K562 (cell line): ENCODE measurements around the gene SH3D19.

ENCODE experiments used
- CTCF ChIP-seq, 3 experiments: IDR thresholded peaks in 2 of 3; conservative IDR thresholded peaks in 1 of 3; 2 replicates each; pipeline ENCODE4 v1.5.1; 2011 to 2012; ENCODE audit warnings: low read length in 3 of 3, mild to moderate bottlenecking in 3 of 3, control low read depth in 2 of 3, improper control_type of control experiment in 1 of 3, inconsistent platforms in 1 of 3, low read depth in 1 of 3, mixed read lengths in 1 of 3, moderate library complexity in 1 of 3; ENCODE audit not compliant: insufficient read depth in 2 of 3
- FOXK2 ChIP-seq, 2 experiments: fragments of 450-650 bp; IDR thresholded peaks in 1 of 2; conservative IDR thresholded peaks in 1 of 2; 2 replicates each; pipeline ENCODE4 v1.6.1; 2016; ENCODE audit warnings: low read depth in 2 of 2, mild to moderate bottlenecking in 1 of 2
- PHF8 ChIP-seq: fragments of 200-600 bp; sonication (generic); IDR thresholded peaks from 2 replicates; pipeline ENCODE4 v1.6.1; 2012; ENCODE audit warnings: mixed run types, mild to moderate bottlenecking, inconsistent platforms, low read length, moderate library complexity, borderline replicate concordance
- POLR2A ChIP-seq: fragments of 450-650 bp; conservative IDR thresholded peaks from 2 replicates; pipeline ENCODE4 v1.6.1; 2016
- POLR2G ChIP-seq: fragments of 200-400 bp; formaldehyde crosslinking; IDR thresholded peaks from 2 replicates; pipeline ENCODE4 v1.6.1; 2017; ENCODE audit warnings: low read depth, mild to moderate bottlenecking, antibody characterized with exemption, low read length, moderate library complexity
- RAD21 ChIP-seq, 2 experiments: fragments of 250-450 bp in 1 of 2; fragments of 450-650 bp in 1 of 2; sonication (Bioruptor Pico) in 1 of 2; formaldehyde crosslinking in 1 of 2; IDR thresholded peaks in 1 of 2; conservative IDR thresholded peaks in 1 of 2; 2 replicates each; pipeline versions ENCODE4 v1.4.0 to v1.8.0; 2020 to 2022; ENCODE audit warnings: mild to moderate bottlenecking in 2 of 2, moderate library complexity in 1 of 2
- TRIM28 ChIP-seq: fragments of 450-650 bp; IDR thresholded peaks from 2 replicates; pipeline ENCODE4 v1.6.1; 2017
- YBX1 ChIP-seq: fragments of 450-650 bp; IDR thresholded peaks from 2 replicates; pipeline ENCODE4 v1.7.1; 2016; ENCODE audit warnings: mild to moderate bottlenecking
- ZNF395 ChIP-seq: fragments of 200-800 bp; sonication (Bioruptor generic); IDR thresholded peaks from 2 replicates; pipeline ENCODE4 v1.6.1; 2017; ENCODE audit warnings: missing genetic modification characterization, missing compliant biosample characterization
- ZNF583 ChIP-seq: fragments of 250-450 bp; sonication (Bioruptor Pico); IDR thresholded peaks from 2 replicates; pipeline ENCODE4 v1.4.0; 2020

- no peak for TF ChIP-seq CTCF (IDR thresholded peaks at IDR 0.05 in 2 of 3, conservative IDR thresholded peaks at IDR 0.05 in 1 of 3; ENCODE audit: insufficient read depth in 2 of 3, low read depth in 1 of 3, low read length in 3 of 3)
- TF ChIP-seq ZNF395 = no peak
- TF ChIP-seq FOXK2 (conservative IDR thresholded peaks at IDR 0.05 in 1 of 2, IDR thresholded peaks at IDR 0.05 in 1 of 2; ENCODE audit: low read depth in 2 of 2) = no peak
- no peak for TF ChIP-seq YBX1
- TF ChIP-seq RAD21 (CRISPR knock-in tag; conservative IDR thresholded peaks at IDR 0.05 in 1 of 2, IDR thresholded peaks at IDR 0.05 in 1 of 2) = no peak
- no peak for TF ChIP-seq TRIM28
- no peak for TF ChIP-seq POLR2G
- no peak for TF ChIP-seq POLR2A
- no peak for TF ChIP-seq PHF8
- TF ChIP-seq ZNF583 = no peak
Observed at GRCh38 chr4:151103758-151104157, 221.6 kb downstream of the SH3D19 start.
